ENCODE measurements around the gene SEPTIN1. TPM values are rescaled to one million over a fixed set of nuclear protein-coding genes. Genes with fewer than 3 reads are reported as not detected.

Gene SEPTIN1
- total RNA-seq, 3 donors from 2014 or later (not counting 1 experiment from before 2014, with no cell fraction given) = 196 to 210 (median 205) TPM

GRCh38 chr16:30429418-30429677 is 47.0 kb upstream of the SEPTIN1 start:
- peak in 2 of 3 donors; percentile 0 to 1 for ATAC-seq
- H3K4me3 ChIP-seq (ENCODE audit: low read length) = peak overlapping the region; percentile 67
- no peak for TF ChIP-seq CTCF (IDR thresholded peaks at IDR 0.05)
- Mint-ChIP-seq H3K27ac (no peak overlapping the region), H3K4me3 (no peak overlapping the region), H3K27me3 (ENCODE audit: low read depth in 2 of 2) (no peaks in the 10 kb centered on the region), H3K9me3 (no peaks in the 10 kb centered on the region), H3K36me3 (no peaks in the 10 kb centered on the region), H3K4me1 (peaks cover 0 to 6% of the 10 kb centered on the region in 2 donors)
- DNase-seq = no peak
- no peaks in the 10 kb centered on the region for H3K27me3 ChIP-seq (ENCODE audit: control insufficient read depth, insufficient read depth, low read length)
- H3K27ac ChIP-seq (ENCODE audit: low read length) = peak overlapping the region; percentile 70
- H3K4me1 ChIP-seq (ENCODE audit: control insufficient read depth, insufficient read depth, low read length) = peaks cover 21% of the 10 kb centered on the region
- 1% methylated on average over 11 of the region's 11 CpGs for WGBS (ENCODE audit: insufficient coverage)
- intact Hi-C loops (cut with micrococcal nuclease) = no loop called here
- H3K9me3 ChIP-seq (ENCODE audit: control insufficient read depth, insufficient read depth, low read length) = no peaks in the 10 kb centered on the region
- peaks cover 6% of the 10 kb centered on the region for H3K36me3 ChIP-seq (ENCODE audit: control insufficient read depth, insufficient read depth, low read length)

- Mint-ChIP-seq H3K27me3 (ENCODE audit: low read depth in 2 of 2) (no peaks in the 10 kb centered on the region), H3K27ac (peak overlapping the region; percentile 11 to 15), H3K9me3 (no peaks in the 10 kb centered on the region), H3K4me3 (peak overlapping the region; percentile 50), H3K4me1 (peaks cover 0 to 6% of the 10 kb centered on the region in 2 donors), H3K36me3 (no peaks in the 10 kb centered on the region)
- intact Hi-C loops (cut with micrococcal nuclease) = no loop called here
- no peak for ATAC-seq
- no peak for DNase-seq
- H3K4me3 ChIP-seq (ENCODE audit: low read length) = no peak overlapping the region
- H3K27ac ChIP-seq (ENCODE audit: low read length) = no peak overlapping the region
- H3K4me1 ChIP-seq (ENCODE audit: control insufficient read depth, insufficient read depth, low read length) = peaks cover 21% of the 10 kb centered on the region
- WGBS (ENCODE audit: insufficient coverage) = 99% methylated on average over 4 of the region's 4 CpGs
- H3K9me3 ChIP-seq (ENCODE audit: control insufficient read depth, insufficient read depth, low read length) = no peaks in the 10 kb centered on the region
- peaks cover 18% of the 10 kb centered on the region for H3K36me3 ChIP-seq (ENCODE audit: control insufficient read depth, insufficient read depth, low read length)
- H3K27me3 ChIP-seq (ENCODE audit: control insufficient read depth, insufficient read depth, low read length) = no peaks in the 10 kb centered on the region
- no peak for TF ChIP-seq CTCF (IDR thresholded peaks at IDR 0.05)
These were observed 45.7 kb upstream of the SEPTIN1 start for GRCh38 chr16:30428055-30428454.

GRCh38 chr16:30421010-30421409 is 38.6 kb upstream of the SEPTIN1 start:
- ATAC-seq = no peak
- H3K4me3 ChIP-seq (ENCODE audit: low read length) = no peak overlapping the region
- H3K27me3 ChIP-seq (ENCODE audit: control insufficient read depth, insufficient read depth, low read length) = no peaks in the 10 kb centered on the region
- H3K27ac Mint-ChIP-seq = no peak overlapping the region
- H3K27me3 Mint-ChIP-seq (ENCODE audit: low read depth in 2 of 2) = no peaks in the 10 kb centered on the region
- peaks cover 13% of the 10 kb centered on the region for H3K4me1 ChIP-seq (ENCODE audit: control insufficient read depth, insufficient read depth, low read length)
- H3K36me3 Mint-ChIP-seq = no peaks in the 10 kb centered on the region
- H3K4me1 Mint-ChIP-seq = peaks cover 10 to 13% of the 10 kb centered on the region in 2 donors
- H3K9me3 Mint-ChIP-seq = no peaks in the 10 kb centered on the region
- H3K9me3 ChIP-seq (ENCODE audit: control insufficient read depth, insufficient read depth, low read length) = no peaks in the 10 kb centered on the region
- no peak for TF ChIP-seq CTCF (IDR thresholded peaks at IDR 0.05)
- 79% methylated on average over 5 of the region's 5 CpGs for WGBS (ENCODE audit: insufficient coverage)
- no peak overlapping the region for H3K4me3 Mint-ChIP-seq
- intact Hi-C loops (cut with micrococcal nuclease) = no loop called here
- no peak overlapping the region for H3K27ac ChIP-seq (ENCODE audit: low read length)
- DNase-seq = no peak
- peaks cover 22% of the 10 kb centered on the region for H3K36me3 ChIP-seq (ENCODE audit: control insufficient read depth, insufficient read depth, low read length)
